ENCODE measurements around the gene GNG8. TPM values are rescaled to one million over a fixed set of nuclear protein-coding genes. Genes with fewer than 3 reads are reported as not detected.
A peak's percentile ranks its signal among the peaks of the same experiment; 100 is the strongest.

The GNG8 gene
- total RNA-seq, 2 experiments from 2014 or later: 9.5 TPM

DNA sequence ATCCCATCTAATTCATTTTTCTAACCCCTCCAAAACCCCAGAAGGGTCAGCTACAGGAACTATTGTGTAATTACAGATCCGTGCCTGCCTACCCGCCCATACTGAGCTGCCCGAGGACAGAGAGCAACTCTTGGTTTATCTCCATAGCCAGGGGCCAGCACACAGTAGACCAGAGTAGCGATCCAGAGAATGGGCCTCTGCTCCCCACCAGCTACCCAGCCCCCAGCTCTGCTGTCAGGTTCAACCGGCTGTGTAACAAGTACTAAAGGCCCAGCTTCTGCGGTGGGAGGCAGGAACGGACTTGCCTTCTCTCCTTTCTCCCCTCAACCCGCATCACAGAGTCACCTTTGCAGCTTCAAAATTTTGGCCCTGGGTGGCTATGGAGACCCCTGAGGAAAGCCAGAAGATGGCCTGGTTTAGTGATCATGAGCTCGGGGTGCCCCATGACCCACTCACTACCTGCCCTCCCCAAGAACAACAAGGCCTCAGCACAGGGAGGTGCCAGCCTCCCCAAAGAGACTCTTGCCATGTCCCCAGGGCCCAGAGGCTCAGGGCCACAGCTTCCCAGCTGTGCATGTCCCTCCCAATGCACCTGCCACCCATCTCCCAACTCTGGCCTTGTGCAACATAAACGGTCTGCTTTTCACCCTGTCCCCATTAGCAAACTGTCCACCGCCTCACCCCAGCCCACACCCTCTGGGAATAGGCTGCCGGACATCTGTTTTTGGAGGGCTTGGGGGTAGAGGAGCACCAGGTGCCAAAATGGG, 29.1 kb downstream of the GNG8 start:
- Mint-ChIP-seq H3K27ac (no peak overlapping the region), H3K27me3 (no peaks in the 10 kb centered on the region), H3K36me3 (peaks cover 54% of the 10 kb centered on the region), H3K4me1 (ENCODE audit: low read depth) (peaks cover 51% of the 10 kb centered on the region), H3K4me3 (no peak overlapping the region), H3K9me3 (no peaks in the 10 kb centered on the region)
- ChIA-PET POLR2A (interaction anchor here (0.7 to 1.2 kb wide), 3 partner anchors 13 to 108 kb away, joined by 3 to 5 read pairs (median 3); no protein-coding TSS in a partner anchor), CTCF (interaction anchor here (1.5 to 1.9 kb wide), 3 partner anchors 10 to 91 kb away, joined by 4 to 18 read pairs (median 4); no protein-coding TSS in a partner anchor)
- intact Hi-C loops (cut with micrococcal nuclease): no loop called here
- no peak for DNase-seq

DNA sequence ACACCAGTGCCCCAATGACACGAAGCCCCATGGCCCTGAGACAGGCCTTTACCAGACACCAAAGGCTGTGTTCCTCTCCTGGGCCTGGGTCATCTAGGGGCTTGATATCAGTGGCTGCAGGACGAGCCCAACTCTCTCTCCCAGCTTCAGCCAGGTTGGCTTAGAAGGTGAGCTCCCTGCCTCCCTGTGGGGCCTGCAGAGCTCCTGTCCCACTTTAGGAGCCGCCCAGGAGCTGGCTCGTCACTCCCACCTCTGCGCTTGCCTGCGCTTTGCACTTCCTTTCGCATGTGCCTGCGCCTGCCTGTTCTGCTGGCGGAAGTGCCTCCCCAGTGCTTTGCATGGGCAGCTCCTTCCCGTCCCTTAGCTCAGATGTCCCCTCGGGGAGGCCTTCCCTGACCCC, 30.0 kb downstream of the GNG8 start:
- H3K9me3 Mint-ChIP-seq: no peaks in the 10 kb centered on the region
- intact Hi-C loops (cut with micrococcal nuclease): no loop called here
- no peaks in the 10 kb centered on the region for H3K27me3 Mint-ChIP-seq
- H3K36me3 Mint-ChIP-seq: peaks cover 52% of the 10 kb centered on the region
- CTCF ChIA-PET: interaction anchor here (1.1 to 2.3 kb wide), 4 partner anchors 9 to 56 kb away, joined by 3 to 21 read pairs (median 11); no protein-coding TSS in a partner anchor
- DNase-seq: no peak
- peaks cover 42% of the 10 kb centered on the region for H3K4me1 Mint-ChIP-seq (ENCODE audit: low read depth)
- no peak overlapping the region for H3K27ac Mint-ChIP-seq
- H3K4me3 Mint-ChIP-seq: no peak overlapping the region
- POLR2A ChIA-PET: interaction anchor here (1.2 kb wide), 1 partner anchor 14 kb away, joined by 3 read pairs; no protein-coding TSS in a partner anchor

DNA sequence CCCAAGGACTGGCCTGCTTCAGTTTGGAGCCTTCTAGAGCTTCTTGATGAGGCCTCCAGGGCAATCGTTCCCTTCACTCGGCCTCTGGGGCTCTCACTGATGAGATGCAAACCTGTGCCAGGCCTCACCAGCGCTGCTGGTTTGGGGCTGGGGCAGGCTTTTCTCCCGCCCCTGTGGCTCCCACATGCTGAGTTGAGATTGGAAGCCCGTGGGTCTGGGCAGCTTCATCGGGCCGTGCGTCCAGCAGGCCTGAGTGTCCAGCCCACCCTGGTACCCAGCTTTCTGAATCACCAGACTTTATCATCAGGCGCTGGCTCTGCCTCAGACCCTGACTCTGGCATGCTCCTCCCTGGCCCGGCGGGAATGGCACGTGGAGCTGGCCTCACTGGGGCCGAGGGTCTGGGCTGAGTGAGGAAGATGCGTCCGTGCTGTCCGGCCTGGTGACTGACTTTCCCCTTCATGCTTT, 30.6 kb downstream of the GNG8 start:
- Mint-ChIP-seq H3K27ac (no peak overlapping the region), H3K36me3 (peaks cover 50% of the 10 kb centered on the region), H3K27me3 (no peaks in the 10 kb centered on the region), H3K9me3 (no peaks in the 10 kb centered on the region), H3K4me3 (no peak overlapping the region), H3K4me1 (ENCODE audit: low read depth) (peaks cover 36% of the 10 kb centered on the region)
- intact Hi-C loops (cut with micrococcal nuclease): no loop called here
- ChIA-PET POLR2A (interaction anchor here (1.0 to 1.2 kb wide), 2 partner anchors 13 to 14 kb away, joined by 3 to 4 read pairs; no protein-coding TSS in a partner anchor), CTCF (interaction anchor here (1.0 to 2.3 kb wide), 4 partner anchors 9 to 123 kb away, joined by 3 to 21 read pairs (median 10); no protein-coding TSS in a partner anchor)
- no peak for DNase-seq

DNA sequence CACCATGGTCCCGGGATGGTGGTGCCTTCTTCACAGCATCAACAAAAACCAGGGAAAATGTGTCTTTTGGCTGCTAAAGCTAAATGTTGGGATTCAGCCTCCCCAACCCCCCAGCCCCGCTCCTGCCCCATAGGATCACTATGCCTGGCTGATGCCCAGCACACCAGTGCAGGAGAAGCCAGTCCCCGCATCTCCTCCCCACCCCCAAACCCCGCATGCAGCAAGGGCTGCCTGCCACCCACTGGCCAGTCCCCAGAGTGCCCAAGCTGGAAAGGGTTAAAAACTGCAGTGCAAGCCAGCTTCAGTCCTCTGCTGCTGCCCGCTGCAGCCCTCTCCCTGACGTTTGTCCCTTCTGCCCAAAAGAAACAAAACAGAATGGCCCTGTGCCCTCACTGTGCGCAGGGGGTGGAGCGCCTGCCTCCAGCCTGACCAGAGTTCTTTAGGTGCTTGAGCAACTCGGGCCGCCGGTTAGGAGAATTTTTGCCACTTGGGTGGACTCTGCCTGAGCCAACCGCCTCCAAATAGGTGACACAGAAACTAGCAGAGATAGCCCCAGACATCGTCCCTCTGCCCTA, 31.1 kb downstream of the GNG8 start:
- DNase-seq: no peak
- no peak overlapping the region for H3K4me3 Mint-ChIP-seq
- H3K36me3 Mint-ChIP-seq: peaks cover 47% of the 10 kb centered on the region
- peaks cover 36% of the 10 kb centered on the region for H3K4me1 Mint-ChIP-seq (ENCODE audit: low read depth)
- no peaks in the 10 kb centered on the region for H3K9me3 Mint-ChIP-seq
- POLR2A ChIA-PET: interaction anchor here (1.0 kb wide), 1 partner anchor 14 kb away, joined by 4 read pairs; no protein-coding TSS in a partner anchor
- CTCF ChIA-PET: interaction anchor here (1.0 to 2.3 kb wide), 3 partner anchors 10 to 124 kb away, joined by 3 to 21 read pairs (median 3); no protein-coding TSS in a partner anchor
- no peaks in the 10 kb centered on the region for H3K27me3 Mint-ChIP-seq
- intact Hi-C loops (cut with micrococcal nuclease): loop anchor here (5.0 kb wide), 1 partner anchor 78 kb away; no protein-coding TSS in a partner anchor
- H3K27ac Mint-ChIP-seq: no peak overlapping the region

DNA sequence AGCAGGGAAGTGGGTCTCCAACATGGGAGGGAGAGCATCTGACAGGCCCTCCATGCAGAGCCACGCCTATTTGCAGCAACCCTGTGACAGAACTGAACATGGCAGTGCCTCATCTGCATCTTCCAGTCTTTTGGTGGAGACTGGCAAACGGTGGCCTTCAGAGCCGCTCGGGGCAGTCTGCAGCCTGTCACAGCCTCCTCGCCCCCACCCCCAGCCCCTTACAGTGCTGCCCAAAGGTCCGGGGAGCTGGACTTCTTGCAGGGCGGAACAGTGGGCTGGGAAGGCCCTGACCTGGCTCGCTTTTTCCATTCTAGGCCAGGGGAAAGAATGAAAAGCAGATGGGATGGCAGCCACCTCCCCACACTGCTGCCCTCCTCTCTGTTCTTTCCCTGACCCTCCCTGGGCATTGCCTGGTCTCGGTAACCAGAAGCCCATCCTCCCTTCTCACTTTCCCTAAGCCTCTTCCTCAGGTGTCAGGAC, 32.2 kb downstream of the GNG8 start:
- Mint-ChIP-seq H3K9me3 (peaks cover 3% of the 10 kb centered on the region), H3K27me3 (no peaks in the 10 kb centered on the region), H3K4me1 (ENCODE audit: low read depth) (peaks cover 35% of the 10 kb centered on the region), H3K27ac (peak overlapping the region; percentile 100), H3K36me3 (peaks cover 39% of the 10 kb centered on the region), H3K4me3 (peak overlapping the region; percentile 95)
- intact Hi-C loops (cut with micrococcal nuclease): loop anchor here (1.0 to 5.0 kb wide), 3 partner anchors 8 to 76 kb away; no protein-coding TSS in a partner anchor
- CTCF ChIA-PET: interaction anchor here (0.8 to 4.2 kb wide), 4 partner anchors 11 to 150 kb away, joined by 3 to 40 read pairs (median 27); partner anchors contain the start of gene DACT3
- DNase-seq: no peak
- POLR2A ChIA-PET: interaction anchor here (1.2 to 4.1 kb wide), 3 partner anchors 7 to 58 kb away, joined by 3 to 50 read pairs (median 9); partner anchors contain the start of genes DACT3 and PTGIR

DNA sequence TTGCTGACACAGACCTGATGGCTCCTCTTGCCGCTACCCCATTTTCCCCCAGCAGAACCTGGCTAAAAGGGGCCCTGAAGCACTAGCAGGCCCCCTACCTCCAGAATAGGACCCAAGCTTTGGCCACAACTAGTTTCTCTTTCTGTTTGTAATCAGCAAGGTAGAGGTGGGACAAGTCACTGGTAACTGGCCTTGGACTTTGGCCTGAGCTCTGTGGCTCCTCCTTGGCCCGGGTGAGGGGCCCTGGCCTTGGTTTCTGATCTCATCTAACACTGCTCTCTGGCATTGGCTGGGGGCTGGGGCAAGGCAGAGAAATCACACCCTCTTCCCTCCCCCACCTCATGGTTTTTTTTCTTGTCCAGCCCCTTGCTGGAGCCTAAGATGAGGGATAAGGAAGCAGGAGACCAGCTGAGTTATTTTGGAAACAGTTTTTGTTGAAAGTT, 32.8 kb downstream of the GNG8 start:
- ChIA-PET CTCF (interaction anchor here (0.6 to 4.2 kb wide), 5 partner anchors 11 to 151 kb away, joined by 3 to 40 read pairs (median 17); partner anchors contain the start of gene DACT3), POLR2A (interaction anchor here (1.2 to 4.1 kb wide), 5 partner anchors 8 to 58 kb away, joined by 3 to 50 read pairs (median 9); partner anchors contain the start of genes DACT3 and PTGIR)
- Mint-ChIP-seq H3K9me3 (peaks cover 8% of the 10 kb centered on the region), H3K4me1 (ENCODE audit: low read depth) (peaks cover 34% of the 10 kb centered on the region), H3K27me3 (no peaks in the 10 kb centered on the region), H3K36me3 (peaks cover 37% of the 10 kb centered on the region), H3K27ac (peak overlapping the region; percentile 100), H3K4me3 (peak overlapping the region; percentile 95)
- DNase-seq: no peak
- intact Hi-C loops (cut with micrococcal nuclease): loop anchor here (1.0 to 5.0 kb wide), 3 partner anchors 8 to 76 kb away; no protein-coding TSS in a partner anchor

DNA sequence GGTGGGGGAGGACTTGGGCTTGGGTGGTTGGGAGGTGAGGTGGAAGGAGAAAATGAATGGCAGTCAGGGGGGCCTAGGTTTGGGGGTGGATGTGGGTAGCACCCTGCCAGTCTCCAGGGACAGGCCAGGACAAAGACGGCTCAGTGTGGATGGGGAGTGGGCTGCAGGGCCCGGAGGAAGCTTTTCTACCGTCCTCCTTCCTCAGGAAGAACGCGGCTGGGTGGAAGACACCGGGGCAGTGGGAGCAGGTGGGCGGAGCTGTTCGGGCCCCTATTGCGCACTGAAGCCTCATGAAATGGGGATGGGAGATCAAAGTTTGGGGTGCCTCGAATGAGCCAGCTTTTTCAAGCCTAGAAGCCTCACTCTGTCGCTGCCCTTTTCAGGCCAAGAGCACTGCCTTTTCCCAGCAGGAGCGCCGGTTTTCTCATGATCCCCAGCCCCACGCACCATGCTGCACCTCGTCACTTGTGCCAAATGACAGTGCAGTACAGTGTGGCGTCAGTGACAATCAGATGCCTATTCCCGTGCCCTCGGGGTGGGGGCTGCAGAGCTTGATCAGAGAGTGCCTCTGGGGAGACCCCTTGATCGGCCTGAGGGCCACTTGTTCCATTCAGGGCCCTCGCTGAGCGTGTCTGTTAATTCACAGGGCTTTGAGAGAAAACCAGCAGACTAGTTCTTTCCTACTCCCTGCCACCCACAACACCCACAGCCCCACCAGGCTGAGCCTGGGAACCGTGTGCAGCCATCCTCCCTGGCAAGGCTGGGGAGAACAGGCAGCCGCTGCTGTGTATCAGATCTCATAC, 33.4 kb downstream of the GNG8 start:
- ChIA-PET POLR2A (interaction anchor here (0.6 to 4.1 kb wide), 9 partner anchors 9 to 511 kb away, joined by 3 to 50 read pairs (median 5); partner anchors contain the start of genes DACT3, PTGIR, SLC1A5 and ZC3H4), CTCF (interaction anchor here (0.6 to 4.2 kb wide), 8 partner anchors 9 to 185 kb away, joined by 3 to 40 read pairs (median 6); partner anchors contain the start of gene DACT3)
- H3K27me3 Mint-ChIP-seq: no peaks in the 10 kb centered on the region
- H3K4me3 Mint-ChIP-seq: peak overlapping the region; percentile 95
- peaks cover 10% of the 10 kb centered on the region for H3K9me3 Mint-ChIP-seq
- peaks cover 31% of the 10 kb centered on the region for H3K36me3 Mint-ChIP-seq
- peak overlapping the region; percentile 100 for H3K27ac Mint-ChIP-seq
- intact Hi-C loops (cut with micrococcal nuclease): loop anchor here (1.0 to 5.0 kb wide), 3 partner anchors 9 to 75 kb away; no protein-coding TSS in a partner anchor
- H3K4me1 Mint-ChIP-seq (ENCODE audit: low read depth): peaks cover 31% of the 10 kb centered on the region
- peak; percentile 76 for DNase-seq

DNA sequence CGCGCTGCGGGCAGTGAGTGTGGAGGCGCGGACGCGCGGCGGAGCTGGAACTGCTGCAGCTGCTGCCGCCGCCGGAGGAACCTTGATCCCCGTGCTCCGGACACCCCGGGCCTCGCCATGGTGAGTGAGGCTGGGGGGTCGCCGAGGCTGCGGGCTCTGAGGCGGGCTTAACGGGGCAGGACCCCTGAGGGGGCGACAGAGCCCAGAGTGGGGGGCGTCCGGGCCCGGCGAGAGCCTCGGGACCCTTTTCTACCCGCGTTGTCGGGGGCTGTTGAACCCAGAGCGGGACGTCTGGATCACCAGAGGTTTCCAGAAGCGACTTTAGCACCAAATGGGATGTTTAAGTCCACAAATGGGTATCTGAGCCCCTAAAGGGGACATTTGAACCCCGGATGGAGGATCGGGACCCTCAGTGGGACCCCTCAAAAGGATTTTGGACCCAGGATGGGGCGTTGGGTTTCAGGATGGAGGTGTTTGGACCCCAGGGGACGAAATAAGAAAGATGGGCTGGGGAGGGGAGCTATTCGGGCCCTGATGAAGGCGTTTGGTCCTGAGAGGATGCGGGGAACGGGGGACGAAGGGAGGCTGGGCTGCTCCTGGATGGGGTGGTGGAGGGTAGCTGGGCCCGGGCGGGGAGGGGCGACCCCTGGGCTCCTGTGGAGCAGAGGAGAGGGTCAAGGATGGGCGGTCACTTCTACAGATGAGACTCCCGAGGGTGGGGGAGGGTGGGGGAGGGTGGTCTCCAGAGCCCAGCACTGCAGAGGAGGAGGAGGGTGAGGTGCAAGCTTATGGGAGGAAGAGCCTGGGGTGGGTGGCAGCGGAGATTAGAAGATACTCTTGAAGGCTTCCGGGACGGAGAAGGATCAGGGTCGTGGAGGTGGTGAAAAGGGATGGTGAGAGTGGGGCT, 34.4 kb downstream of the GNG8 start, which contains the start of gene CALM3:
Gene CALM3 (plus strand): TSS at position 13 of the 907 bp plus-strand sequence. CDS start 105 bp downstream, at position 118.
- POLR2A ChIA-PET: interaction anchor here (0.6 to 4.1 kb wide), 13 partner anchors 10 to 184 kb away, joined by 3 to 50 read pairs (median 6); partner anchors contain the start of genes DACT3 and FKRP
- peak; percentile 39 for DNase-seq

DNA sequence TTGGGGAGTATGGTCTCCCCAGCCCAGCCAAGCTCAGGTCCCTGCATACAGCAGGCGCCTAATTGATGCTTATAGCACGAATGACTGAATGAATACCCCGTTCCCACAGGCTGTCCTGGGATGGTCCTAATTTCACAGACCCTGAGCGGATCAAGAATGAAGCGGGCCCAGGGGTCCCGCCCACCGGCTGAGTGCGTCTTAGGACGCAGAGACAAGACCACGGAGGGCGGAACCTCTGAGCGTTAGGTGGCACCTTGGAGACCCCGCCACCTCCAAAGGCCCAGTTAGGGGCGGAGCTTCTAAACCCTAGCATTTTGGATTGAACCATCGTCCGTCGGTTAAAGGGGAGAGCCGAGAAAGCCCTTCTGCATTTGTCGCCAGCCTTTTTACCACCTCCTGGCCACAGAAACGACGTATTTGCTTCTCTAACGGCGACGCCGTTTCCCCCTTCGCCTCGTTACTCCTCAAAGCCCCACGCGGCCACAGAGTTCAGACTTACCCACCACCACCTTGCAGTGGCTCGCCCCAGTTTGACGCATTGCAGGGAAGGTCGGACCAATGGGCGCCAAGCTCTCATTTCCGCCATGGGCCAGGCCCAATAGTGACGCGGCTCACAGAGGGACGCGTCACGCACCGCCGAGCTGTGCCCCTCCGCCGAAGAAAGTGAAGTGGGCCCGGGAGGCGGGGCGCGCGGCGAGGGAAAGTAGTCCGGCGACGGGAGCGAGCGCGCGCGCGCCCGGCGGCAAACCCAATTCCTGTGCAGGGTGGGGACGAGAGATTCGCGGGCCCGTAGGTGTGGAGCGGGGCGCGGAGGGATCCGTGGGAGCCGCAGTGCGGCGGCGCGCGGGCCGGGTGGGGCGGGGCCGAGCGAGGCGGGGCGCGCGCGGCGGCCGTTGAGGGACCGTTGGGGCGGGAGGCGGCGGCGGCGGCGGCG, 35.4 kb downstream of the GNG8 start:
- intact Hi-C loops (cut with micrococcal nuclease): loop anchor here (1.0 to 5.0 kb wide), 4 partner anchors 34 to 116 kb away; partner anchors contain the start of gene PRKD2
- POLR2A ChIA-PET: interaction anchor here (0.6 to 4.1 kb wide), 13 partner anchors 9 to 184 kb away, joined by 3 to 50 read pairs (median 4); partner anchors contain the start of genes DACT3 and FKRP
- H3K36me3 Mint-ChIP-seq: peaks cover 18% of the 10 kb centered on the region
- H3K4me3 Mint-ChIP-seq: peak overlapping the region; percentile 95
- no peaks in the 10 kb centered on the region for H3K27me3 Mint-ChIP-seq
- H3K4me1 Mint-ChIP-seq (ENCODE audit: low read depth): peaks cover 26% of the 10 kb centered on the region
- peak overlapping the region; percentile 100 for H3K27ac Mint-ChIP-seq
- CTCF ChIA-PET: interaction anchor here (0.6 to 4.2 kb wide), 12 partner anchors 11 to 253 kb away, joined by 3 to 40 read pairs (median 7); partner anchors contain the start of gene DACT3
- peaks cover 10% of the 10 kb centered on the region for H3K9me3 Mint-ChIP-seq
- DNase-seq: peak; percentile 97

More for the DNA sequence above, 34.4 kb downstream of the GNG8 start, which contains the start of gene CALM3:
- H3K4me3 Mint-ChIP-seq: peak within 1 kb of the TSS; percentile 95
- H3K9me3 Mint-ChIP-seq: peaks cover 10% of the 10 kb centered on the region
- CTCF ChIA-PET: interaction anchor here (0.6 to 4.2 kb wide), 14 partner anchors 10 to 186 kb away, joined by 3 to 40 read pairs (median 4); partner anchors contain the start of gene DACT3
- peaks cover 26% of the 10 kb centered on the region for H3K36me3 Mint-ChIP-seq
- intact Hi-C loops (cut with micrococcal nuclease): loop anchor here (1.0 to 5.0 kb wide), 4 partner anchors 15 to 115 kb away; partner anchors contain the start of gene PRKD2
- H3K27me3 Mint-ChIP-seq: no peaks in the 10 kb centered on the region
- H3K4me1 Mint-ChIP-seq (ENCODE audit: low read depth): peaks cover 31% of the 10 kb centered on the region
- peak within 1 kb of the TSS; percentile 100 for H3K27ac Mint-ChIP-seq
